Right lobe of liver (tissue), 6 donors: ENCODE data around the gene MRPL3. TPM values are rescaled to one million over a fixed set of nuclear protein-coding genes. Genes with fewer than 3 reads are reported as not detected.

ENCODE experiments used
- ATAC-seq, 4 donors: fragments of 200-7000 bp; cut with Tn5 transposase; one replicate each; pipeline ENCODE4 v1.9.1; 2020; ENCODE audit warnings: mild to moderate bottlenecking in 4 of 4, moderate library complexity in 4 of 4
- DNase-seq, 3 donors: peaks; one replicate each; pipeline ENCODE4 v3.0.0-alpha.2; 2020
- H3K27ac ChIP-seq, 3 donors: fragments of 200-600 bp; one replicate each; pipeline ENCODE4 v1.8.0; 2022
- H3K27me3 ChIP-seq, 2 donors: fragments of 200-600 bp; one replicate each; pipeline ENCODE4 v1.8.0; 2022
- H3K36me3 ChIP-seq, 4 donors: fragments of 200-600 bp; sonication (generic) in 1 of 4; one replicate each; pipeline versions ENCODE4 v1.5.1 to v1.8.0; 2017 to 2022; ENCODE audit warnings: control low read depth in 1 of 4
- H3K4me1 ChIP-seq, 4 donors: fragments of 200-600 bp; sonication (generic) in 1 of 4; one replicate each; pipeline versions ENCODE4 v1.5.1 to v1.8.0; 2017 to 2022; ENCODE audit warnings: control low read depth in 1 of 4
- H3K4me3 ChIP-seq, 3 donors: fragments of 200-600 bp; one replicate each; pipeline ENCODE4 v1.8.0; 2022
- H3K9me3 ChIP-seq, 4 donors: fragments of 200-600 bp; sonication (generic) in 1 of 4; one replicate each; pipeline versions ENCODE4 v1.5.1 to v1.8.0; 2017 to 2022; ENCODE audit warnings: control low read depth in 1 of 4
- POLR2A ChIP-seq: fragments of 450-650 bp; IDR thresholded peaks from one replicate; pipeline ENCODE4 v1.6.1; 2017; ENCODE audit warnings: antibody characterized with exemption, mild to moderate bottlenecking
- WGBS: methylation state at CpG from one replicate; pipeline ENCODE4 v1.1.6; 2018; ENCODE audit warnings: low coverage, low lambda C conversion rate; ENCODE audit not compliant: insufficient coverage; ENCODE audit errors: missing lambda C conversion rate; 5-methylcytosine and 5-hydroxymethylcytosine counted together
- intact Hi-C, 2 donors: fragments of 100-400 bp; cut with DNase I; formaldehyde crosslinking; loops; one replicate each; pipeline versions ENCODE4 v1.11.2 to v1.14.1; 2022
- small RNA-seq, 2 experiments: library from RNA; depleted of rRNA; stranded (forward); fragments of <200 nt; gene quantifications; one replicate each; pipeline ENCODE3, GENCODE V24; 2016
- total RNA-seq, 6 experiments: library from RNA; depleted of rRNA in 2 of 6; stranded (reverse); fragments of >200 nt in 2 of 6; fragmentation: NEBNext Ultra II Directional in 3 of 6; extraction: Animal tissue kit (Norgen Biotek cat#: 25700) in 3 of 6; gene quantifications; one replicate each; pipeline versions ENCODE4 v1.1.0 to v1.2.4, GENCODE V29; 2016 to 2023
- TF ChIP-seq, protein P1 (sequence below), 4 donors: fragments of 200-600 bp in 3 of 4; fragments of 450-650 bp in 1 of 4; IDR thresholded peaks; one replicate each; pipeline versions ENCODE4 v1.5.1 to v1.8.0; 2016 to 2022; ENCODE audit warnings: antibody characterized with exemption in 4 of 4, mild to moderate bottlenecking in 2 of 4
- donor health status: DM: no; HTN: yes; CAD: no.
- donor health status: DM: no; HTN: no; CAD: no.
- donor health status: DM: no; HTN: no; CAD: no.
- donor health status: DM: no; HTN: yes; CAD: no.
- donor health status: DM: no; HTN: yes; CAD: no.

MRPL3 gene
- total RNA-seq, 6 experiments from 2014 or later: 29.2 to 73.9 (median 35.7) TPM

DNA sequence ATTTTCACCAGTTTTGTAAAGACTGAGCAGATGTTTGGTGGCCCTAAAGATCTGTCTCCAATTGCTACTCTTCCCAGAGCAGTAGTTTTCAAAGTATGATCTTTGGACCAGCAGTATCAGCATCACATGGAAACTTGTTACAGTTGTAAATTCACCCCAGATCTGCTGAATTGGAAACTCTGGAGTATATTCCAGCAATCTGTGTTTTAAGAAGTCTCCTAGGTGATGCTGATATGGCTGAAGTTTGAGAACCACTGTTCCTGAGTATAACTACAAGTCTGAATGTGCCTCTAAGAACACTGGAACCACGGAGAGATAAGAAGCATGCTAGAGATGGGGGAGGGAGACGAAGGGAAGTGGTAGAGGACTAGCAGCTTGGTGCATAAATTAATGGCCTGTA lies 75.5 kb downstream of the MRPL3 start:
- H3K36me3 ChIP-seq: no peaks in the 10 kb centered on the region
- no peak for TF ChIP-seq POLR2A
- TF ChIP-seq, protein P1, sequence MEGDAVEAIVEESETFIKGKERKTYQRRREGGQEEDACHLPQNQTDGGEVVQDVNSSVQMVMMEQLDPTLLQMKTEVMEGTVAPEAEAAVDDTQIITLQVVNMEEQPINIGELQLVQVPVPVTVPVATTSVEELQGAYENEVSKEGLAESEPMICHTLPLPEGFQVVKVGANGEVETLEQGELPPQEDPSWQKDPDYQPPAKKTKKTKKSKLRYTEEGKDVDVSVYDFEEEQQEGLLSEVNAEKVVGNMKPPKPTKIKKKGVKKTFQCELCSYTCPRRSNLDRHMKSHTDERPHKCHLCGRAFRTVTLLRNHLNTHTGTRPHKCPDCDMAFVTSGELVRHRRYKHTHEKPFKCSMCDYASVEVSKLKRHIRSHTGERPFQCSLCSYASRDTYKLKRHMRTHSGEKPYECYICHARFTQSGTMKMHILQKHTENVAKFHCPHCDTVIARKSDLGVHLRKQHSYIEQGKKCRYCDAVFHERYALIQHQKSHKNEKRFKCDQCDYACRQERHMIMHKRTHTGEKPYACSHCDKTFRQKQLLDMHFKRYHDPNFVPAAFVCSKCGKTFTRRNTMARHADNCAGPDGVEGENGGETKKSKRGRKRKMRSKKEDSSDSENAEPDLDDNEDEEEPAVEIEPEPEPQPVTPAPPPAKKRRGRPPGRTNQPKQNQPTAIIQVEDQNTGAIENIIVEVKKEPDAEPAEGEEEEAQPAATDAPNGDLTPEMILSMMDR (IDR thresholded peaks at IDR 0.05): no peak
- H3K4me3 ChIP-seq: no peak overlapping the region
- no peaks in the 10 kb centered on the region for H3K9me3 ChIP-seq
- intact Hi-C loops: no loop called here
- ATAC-seq (no peak), DNase-seq (no peak)
- H3K4me1 ChIP-seq: no peaks in the 10 kb centered on the region
- no peak overlapping the region for H3K27ac ChIP-seq
- H3K27me3 ChIP-seq: no peaks in the 10 kb centered on the region
- 51% methylated on average over 2 of the region's 2 CpGs for WGBS

DNA sequence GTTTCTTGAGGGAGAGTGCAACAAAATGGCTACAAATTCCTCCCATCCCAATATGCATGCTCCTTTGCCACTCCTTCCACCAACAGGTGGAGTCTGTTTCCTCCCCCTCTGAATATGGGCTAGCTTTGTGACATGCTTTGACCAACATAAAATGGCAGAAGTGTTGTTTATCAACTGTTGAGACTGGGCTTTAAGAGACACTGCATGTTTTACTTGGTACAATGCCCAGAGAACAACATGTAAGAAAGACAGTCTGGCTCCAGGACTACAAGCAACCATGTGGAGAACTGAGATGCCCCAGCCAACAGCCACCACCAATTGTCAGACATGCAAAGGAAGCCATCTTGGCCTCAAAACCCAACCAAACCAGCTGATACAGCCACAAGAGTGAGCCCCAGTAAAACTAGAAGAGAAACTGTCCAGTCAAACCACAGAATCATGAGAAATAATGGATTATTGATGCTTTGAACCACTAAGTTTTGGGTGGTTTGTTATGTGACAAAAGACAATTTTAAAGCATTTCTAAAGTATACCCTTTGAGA lies 80.7 kb downstream of the MRPL3 start:
- H3K4me3 ChIP-seq: no peak overlapping the region
- DNase-seq (no peak), ATAC-seq (no peak)
- no peak overlapping the region for H3K27ac ChIP-seq
- no peaks in the 10 kb centered on the region for H3K4me1 ChIP-seq
- H3K36me3 ChIP-seq: no peaks in the 10 kb centered on the region
- H3K27me3 ChIP-seq: no peaks in the 10 kb centered on the region
- H3K9me3 ChIP-seq: no peaks in the 10 kb centered on the region
- intact Hi-C loops: no loop called here
- TF ChIP-seq POLR2A: no peak
- TF ChIP-seq, protein P1 (IDR thresholded peaks at IDR 0.05): no peak

DNA sequence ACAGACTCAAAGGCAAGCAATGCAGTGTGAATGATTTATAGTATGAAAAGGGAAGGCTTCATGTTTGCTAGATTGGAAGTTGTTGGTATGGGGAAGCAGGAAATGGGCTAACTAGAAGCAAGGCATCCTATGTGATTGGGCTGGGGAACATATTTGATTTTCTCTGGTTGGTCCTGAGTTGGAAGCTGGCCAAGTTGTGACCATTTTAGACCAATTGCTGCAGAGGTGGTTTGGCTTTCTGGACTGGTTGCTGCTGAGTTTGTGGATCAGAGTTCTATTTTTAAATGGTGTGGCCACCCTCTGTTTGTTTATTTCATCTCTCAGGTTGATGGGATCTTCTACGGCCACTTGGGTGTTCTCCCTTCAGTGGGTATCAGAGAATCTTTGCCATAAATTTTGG lies 81.5 kb downstream of the MRPL3 start:
- H3K27me3 ChIP-seq: no peaks in the 10 kb centered on the region
- intact Hi-C loops: no loop called here
- DNase-seq (no peak), ATAC-seq (no peak)
- no peaks in the 10 kb centered on the region for H3K4me1 ChIP-seq
- H3K9me3 ChIP-seq: no peaks in the 10 kb centered on the region
- WGBS: no CpG with 5 or more reads among the region's 1 CpG
- H3K36me3 ChIP-seq: no peaks in the 10 kb centered on the region
- no peak overlapping the region for H3K4me3 ChIP-seq
- no peak for TF ChIP-seq POLR2A
- TF ChIP-seq, protein P1 (IDR thresholded peaks at IDR 0.05): no peak
- no peak overlapping the region for H3K27ac ChIP-seq

DNA sequence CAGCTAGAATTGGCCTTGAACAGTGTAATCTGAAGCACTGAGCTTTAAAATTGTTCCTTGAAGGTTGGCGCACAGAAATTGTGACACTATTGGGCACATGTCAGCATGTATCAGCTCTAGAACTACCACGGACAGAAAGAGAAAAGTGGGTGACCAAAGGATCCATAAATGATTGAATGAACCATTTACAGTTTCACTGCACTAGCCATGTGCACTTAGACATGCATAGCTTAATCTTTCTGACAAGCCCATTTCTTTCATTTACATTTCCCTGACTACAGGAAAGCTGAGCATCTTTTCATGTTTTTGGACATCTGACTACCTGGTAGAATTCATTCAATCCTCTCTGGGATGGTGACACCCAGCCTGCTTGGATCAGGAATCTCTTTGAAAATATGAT lies 85.0 kb downstream of the MRPL3 start:
- H3K36me3 ChIP-seq: no peaks in the 10 kb centered on the region
- DNase-seq: no peak
- no peak for ATAC-seq
- no peaks in the 10 kb centered on the region for H3K9me3 ChIP-seq
- H3K27ac ChIP-seq: no peak overlapping the region
- H3K27me3 ChIP-seq: no peaks in the 10 kb centered on the region
- H3K4me1 ChIP-seq: no peaks in the 10 kb centered on the region
- TF ChIP-seq POLR2A: no peak
- TF ChIP-seq, protein P1 (IDR thresholded peaks at IDR 0.05): no peak
- intact Hi-C loops: no loop called here
- H3K4me3 ChIP-seq: no peak overlapping the region
- WGBS: 69% methylated on average over 2 of the region's 2 CpGs

Small RNA genes within 50 kb of the gene (small RNA-seq; reads per million reads assigned to genes)
- 0 reads per million in 2 experiments for gene AC107027.2
- gene SNORA58: 36.5 to 54.9 reads per million in 2 experiments

Other genes starting within 250 kb of the MRPL3 start
- 10 to 100 TPM; 16.7 to 36.4 (median 20.3) TPM for gene NUDT16, start 121.2 kb downstream of the MRPL3 start, total RNA-seq